Hepatocyte (in vitro differentiated cells): ENCODE results near the gene COL5A1. TPM values are rescaled to one million over a fixed set of nuclear protein-coding genes. Genes with fewer than 3 reads are reported as not detected.

Source experiments
- DNase-seq: peaks from one replicate; pipeline ENCODE4 v3.0.0-alpha.2; 2016; ENCODE audit warnings: low spot score
- H2AFZ ChIP-seq: fragments of 200-600 bp; sonication (generic); 2 replicates; pipeline ENCODE4 v1.6.0; 2016; ENCODE audit warnings: antibody characterized with exemption, mild to moderate bottlenecking
- H3K27ac ChIP-seq: fragments of 200-600 bp; sonication (generic); 2 replicates; pipeline ENCODE4 v1.5.1; 2016; ENCODE audit warnings: mild to moderate bottlenecking
- H3K27me3 ChIP-seq: fragments of 200-600 bp; sonication (generic); 2 replicates; pipeline ENCODE4 v1.6.1; 2016
- H3K36me3 ChIP-seq: fragments of 200-600 bp; sonication (generic); replicated peaks from 2 replicates; pipeline ENCODE4 v1.5.1; 2016; ENCODE audit warnings: low read depth; ENCODE audit not compliant: insufficient read depth
- H3K4me1 ChIP-seq: fragments of 200-600 bp; sonication (generic); 2 replicates; pipeline ENCODE4 v1.5.1; 2016; ENCODE audit warnings: mild to moderate bottlenecking, moderate library complexity; ENCODE audit not compliant: insufficient read depth
- H3K4me2 ChIP-seq: fragments of 200-600 bp; sonication (generic); 2 replicates; pipeline ENCODE4 v1.6.0; 2016
- H3K4me3 ChIP-seq: fragments of 200-600 bp; sonication (generic); 2 replicates; pipeline ENCODE4 v1.5.1; 2016; ENCODE audit warnings: mild to moderate bottlenecking
- H3K79me2 ChIP-seq: fragments of 200-600 bp; sonication (generic); 2 replicates; pipeline ENCODE4 v1.6.0; 2017; ENCODE audit warnings: mild to moderate bottlenecking
- H3K9me2 ChIP-seq: fragments of 200-600 bp; sonication (generic); replicated peaks from 2 replicates; pipeline ENCODE4 v1.6.0; 2017; ENCODE audit warnings: mild to moderate bottlenecking; ENCODE audit not compliant: insufficient read depth
- H3K9me3 ChIP-seq: fragments of 200-600 bp; sonication (generic); 2 replicates; pipeline ENCODE4 v1.5.1; 2016; ENCODE audit warnings: low read depth, mild to moderate bottlenecking
- H4K20me1 ChIP-seq: fragments of 200-600 bp; sonication (generic); 2 replicates; pipeline ENCODE4 v1.6.0; 2016; ENCODE audit warnings: mild to moderate bottlenecking; ENCODE audit not compliant: insufficient read depth, poor library complexity, severe bottlenecking
- CTCF ChIP-seq: fragments of 200-600 bp; sonication (generic); IDR thresholded peaks from 2 replicates; pipeline ENCODE4 v1.5.1; 2016; ENCODE audit warnings: antibody characterized with exemption, mild to moderate bottlenecking; ENCODE audit not compliant: poor library complexity
- EZH2 ChIP-seq: fragments of 200-600 bp; sonication (generic); IDR thresholded peaks from 2 replicates; pipeline ENCODE4 v1.6.1; 2016; ENCODE audit warnings: antibody characterized with exemption, mild to moderate bottlenecking, borderline replicate concordance
- EZH2phosphoT487 ChIP-seq: fragments of 200-600 bp; sonication (generic); IDR thresholded peaks from one replicate; pipeline ENCODE4 v1.6.1; 2018; ENCODE audit warnings: antibody characterized with exemption, mild to moderate bottlenecking, low read depth, moderate library complexity; ENCODE audit not compliant: unreplicated experiment, severe bottlenecking
- WGBS: methylation state at CpG from one replicate; pipeline ENCODE4 v1.1.6; 2016; ENCODE audit warnings: low lambda C conversion rate; ENCODE audit errors: missing lambda C conversion rate; 5-methylcytosine and 5-hydroxymethylcytosine counted together
- polyA plus RNA-seq: library from polyadenylated mRNA; unstranded; fragments of >200 nt; fragmentation: Nextera tagmentation; extraction: Ambion mirVana; gene quantifications from 2 replicates; pipeline ENCODE4 v1.2.1, GENCODE V29; 2016
- total RNA-seq: library from RNA; depleted of rRNA; stranded (reverse); fragments of >200 nt; gene quantifications from 2 replicates; pipeline ENCODE4 v1.2.3, GENCODE V29; 2014

The COL5A1 gene
- total and polyA plus RNA-seq, 2 experiments from 2014 or later, result 342 to 347 TPM

- Histone ChIP-seq H3K9me2 (no peaks in the 10 kb centered on the region), H4K20me1 (peaks cover 7% of the 10 kb centered on the region), H3K4me3 (no peak overlapping the region), H2AFZ (no peak overlapping the region), H3K9me3 (no peaks in the 10 kb centered on the region), H3K36me3 (no peaks in the 10 kb centered on the region), H3K79me2 (peaks cover 3% of the 10 kb centered on the region), H3K27ac (no peak overlapping the region), H3K4me2 (no peak overlapping the region), H3K27me3 (no peaks in the 10 kb centered on the region), H3K4me1 (peaks cover 26% of the 10 kb centered on the region)
- no peak for DNase-seq
- no peak for TF ChIP-seq CTCF
- TF ChIP-seq EZH2phosphoT487, result no peak
- TF ChIP-seq EZH2, result no peak
- WGBS, result 87% methylated on average over 26 of the region's 26 CpGs
These were observed 96.4 kb downstream of the COL5A1 start for GRCh38 chr9:134737842-134738580.

GRCh38 chr9:134738869-134739659 is 97.5 kb downstream of the COL5A1 start:
- no peak overlapping the region for H2AFZ ChIP-seq
- H3K4me2 ChIP-seq, result no peak overlapping the region
- H3K36me3 ChIP-seq, result no peaks in the 10 kb centered on the region
- H3K4me1 ChIP-seq, result peaks cover 15% of the 10 kb centered on the region
- H3K27ac ChIP-seq, result no peak overlapping the region
- TF ChIP-seq EZH2phosphoT487, result no peak
- TF ChIP-seq EZH2, result no peak
- peak; percentile 81 for TF ChIP-seq CTCF
- H3K9me2 ChIP-seq, result no peaks in the 10 kb centered on the region
- H3K27me3 ChIP-seq, result no peaks in the 10 kb centered on the region
- no peaks in the 10 kb centered on the region for H3K9me3 ChIP-seq
- WGBS, result 51% methylated on average over 30 of the region's 31 CpGs
- no peak overlapping the region for H3K4me3 ChIP-seq
- DNase-seq, result peak; percentile 84
- H4K20me1 ChIP-seq, result peaks cover 2% of the 10 kb centered on the region
- H3K79me2 ChIP-seq, result peaks cover 3% of the 10 kb centered on the region

- Histone ChIP-seq H3K27me3 (no peaks in the 10 kb centered on the region), H3K4me2 (no peak overlapping the region), H3K27ac (no peak overlapping the region), H4K20me1 (no peaks in the 10 kb centered on the region), H2AFZ (no peak overlapping the region), H3K36me3 (no peaks in the 10 kb centered on the region), H3K9me3 (no peaks in the 10 kb centered on the region), H3K4me1 (peaks cover 10% of the 10 kb centered on the region), H3K79me2 (peaks cover 3% of the 10 kb centered on the region), H3K9me2 (no peaks in the 10 kb centered on the region), H3K4me3 (no peak overlapping the region)
- TF ChIP-seq EZH2, result no peak
- TF ChIP-seq CTCF, result no peak
- no peak for TF ChIP-seq EZH2phosphoT487
- WGBS, result 91% methylated on average over 8 of the region's 8 CpGs
- DNase-seq, result no peak
These were observed 98.0 kb downstream of the COL5A1 start for GRCh38 chr9:134739660-134739968.
